Germinal center (tissue), 1 donor: ENCODE measurements around the gene UBE2Q2.
A peak's percentile ranks its signal among the peaks of the same experiment; 100 is the strongest.
"Not testable (repeated sequence)": the region's sequence is repeated elsewhere in the genome, so short reads cannot be mapped to it uniquely, and the experiment has no call there.

Source experiments
- DNase-seq: peaks from one replicate; pipeline ENCODE4 v3.0.0; 2012; ENCODE audit warnings: mixed read lengths, low spot score

Gene UBE2Q2

DNA sequence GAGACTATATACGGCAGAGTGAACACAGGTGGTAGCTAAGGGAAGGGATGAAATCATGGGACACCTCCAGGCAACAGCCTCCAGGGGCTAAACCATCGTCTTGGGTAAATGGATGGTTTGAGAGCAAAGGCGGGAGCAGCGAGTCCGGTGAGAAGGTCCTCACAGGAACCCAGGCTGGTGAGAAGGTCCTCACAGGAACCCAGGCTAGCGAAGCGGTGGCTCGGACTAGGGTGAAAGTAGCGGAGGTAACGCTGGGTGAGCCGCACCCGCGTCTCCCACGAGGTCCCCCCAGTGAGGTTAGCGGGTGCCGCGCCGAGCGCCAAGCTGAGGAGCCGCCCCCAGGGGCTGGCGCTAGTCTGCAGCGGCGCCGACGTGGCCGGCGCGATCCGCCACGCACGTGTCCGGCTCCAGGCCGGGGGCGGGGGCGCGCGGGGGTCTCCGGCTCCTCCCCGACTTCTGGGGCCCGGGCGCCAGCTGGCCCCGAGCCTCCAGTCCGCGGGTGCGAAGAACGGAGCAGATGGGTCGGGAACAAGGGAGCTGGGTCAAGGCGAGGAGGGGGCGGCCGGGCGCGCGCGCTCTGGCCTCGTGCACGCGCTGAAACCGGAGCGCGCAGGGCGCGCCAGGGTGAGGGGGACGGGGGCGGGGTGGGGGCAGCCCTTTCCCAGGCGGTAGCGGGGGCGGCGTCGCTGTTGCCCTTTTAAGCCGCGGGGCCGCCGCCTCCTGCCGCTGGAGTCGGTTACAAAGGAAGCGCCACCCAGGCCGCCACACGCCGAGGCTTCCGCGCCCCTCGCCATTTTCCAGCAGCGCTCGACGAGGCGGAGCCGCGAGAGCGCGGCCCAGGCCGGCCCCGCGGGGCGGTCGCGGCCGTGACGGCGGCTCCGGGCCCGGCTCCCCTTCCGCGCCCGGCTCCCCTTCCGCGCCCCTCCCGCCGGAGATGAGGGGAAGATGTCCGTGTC, at the start of gene UBE2Q2:
UBE2Q2 (plus strand) TSS at position 726 of the 956 bp plus-strand sequence; CDS start at position 946, 220 bp downstream.
- peak; percentile 83 for DNase-seq

DNA sequence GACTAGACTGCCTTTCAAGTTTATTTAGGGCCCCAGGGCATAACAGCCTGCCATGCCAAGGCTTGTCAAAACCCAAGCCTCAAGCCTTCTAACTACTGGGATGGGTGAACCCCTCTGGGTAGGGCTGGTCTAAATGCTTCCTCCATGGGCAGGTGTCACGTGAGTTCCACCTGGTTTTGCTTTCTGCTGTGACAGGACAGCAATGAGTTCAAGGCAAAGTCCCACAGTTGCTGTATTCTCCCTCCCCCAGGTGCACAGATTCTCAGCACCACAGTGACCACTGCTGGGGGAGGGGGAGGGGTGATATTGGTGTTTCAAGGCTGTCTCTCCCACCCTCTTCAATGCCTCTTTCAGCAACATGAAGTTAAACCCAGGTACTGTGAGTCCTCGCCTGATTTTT, 46.9 kb upstream of the UBE2Q2 start:
- DNase-seq, result no peak

DNA sequence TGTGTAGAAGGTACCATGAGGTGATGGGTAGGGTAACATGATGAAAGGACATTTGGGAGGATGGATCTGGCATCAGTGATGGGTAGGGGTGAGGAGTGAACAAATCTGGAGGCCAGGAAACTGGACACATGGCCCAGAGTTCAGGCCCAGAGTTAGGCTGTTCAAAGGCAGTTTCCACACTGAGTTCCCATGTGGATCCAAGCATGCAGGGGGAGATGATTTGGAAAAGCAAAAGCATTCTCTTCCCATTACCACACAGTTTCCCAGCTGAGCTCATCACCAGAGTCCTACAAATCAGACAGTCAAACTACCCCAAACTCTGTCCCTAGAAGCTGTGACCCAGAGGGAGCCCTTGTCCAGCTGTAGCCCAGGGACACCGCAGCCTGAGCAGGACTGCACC, 46.1 kb upstream of the UBE2Q2 start:
- not testable (repeated sequence) for DNase-seq

DNA sequence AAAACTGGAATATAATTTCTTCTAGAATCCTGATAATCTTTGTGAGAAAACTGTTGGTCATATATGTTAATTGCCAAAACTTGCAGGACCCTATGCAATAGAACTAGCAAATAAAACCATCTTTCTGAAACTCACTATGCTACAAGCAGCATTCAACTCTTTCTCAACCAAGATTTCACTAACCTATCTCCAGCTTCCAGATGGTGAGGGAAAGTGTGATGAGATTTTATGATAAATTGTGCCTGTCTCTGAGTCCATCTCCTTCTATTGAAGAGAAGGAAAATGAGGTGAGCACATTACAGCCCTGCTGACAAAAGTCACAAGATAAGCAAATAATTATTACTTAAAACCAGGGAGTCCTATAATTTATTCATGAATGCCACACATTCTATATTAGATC, 44.1 kb upstream of the UBE2Q2 start:
- no peak for DNase-seq

DNA sequence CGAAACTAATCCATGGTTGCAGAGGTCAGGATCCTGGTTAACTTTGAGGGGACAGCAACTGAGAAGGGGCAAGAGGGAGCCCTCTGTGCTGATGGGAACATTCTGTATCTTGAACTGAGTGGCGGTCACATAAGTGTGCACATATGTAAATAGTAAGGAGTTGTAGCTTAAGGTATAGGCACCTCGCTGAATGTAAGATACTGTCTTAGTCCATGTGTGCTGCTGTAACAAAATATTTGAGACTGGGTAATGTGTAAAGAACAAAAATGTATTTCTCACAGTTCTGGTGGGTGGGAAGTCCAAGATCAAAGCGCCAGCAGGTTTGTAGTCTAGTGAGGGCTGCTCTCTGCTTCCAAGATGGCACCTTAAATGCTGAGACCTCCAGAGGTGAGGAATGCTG, 42.8 kb upstream of the UBE2Q2 start:
- not testable (repeated sequence) for DNase-seq

DNA sequence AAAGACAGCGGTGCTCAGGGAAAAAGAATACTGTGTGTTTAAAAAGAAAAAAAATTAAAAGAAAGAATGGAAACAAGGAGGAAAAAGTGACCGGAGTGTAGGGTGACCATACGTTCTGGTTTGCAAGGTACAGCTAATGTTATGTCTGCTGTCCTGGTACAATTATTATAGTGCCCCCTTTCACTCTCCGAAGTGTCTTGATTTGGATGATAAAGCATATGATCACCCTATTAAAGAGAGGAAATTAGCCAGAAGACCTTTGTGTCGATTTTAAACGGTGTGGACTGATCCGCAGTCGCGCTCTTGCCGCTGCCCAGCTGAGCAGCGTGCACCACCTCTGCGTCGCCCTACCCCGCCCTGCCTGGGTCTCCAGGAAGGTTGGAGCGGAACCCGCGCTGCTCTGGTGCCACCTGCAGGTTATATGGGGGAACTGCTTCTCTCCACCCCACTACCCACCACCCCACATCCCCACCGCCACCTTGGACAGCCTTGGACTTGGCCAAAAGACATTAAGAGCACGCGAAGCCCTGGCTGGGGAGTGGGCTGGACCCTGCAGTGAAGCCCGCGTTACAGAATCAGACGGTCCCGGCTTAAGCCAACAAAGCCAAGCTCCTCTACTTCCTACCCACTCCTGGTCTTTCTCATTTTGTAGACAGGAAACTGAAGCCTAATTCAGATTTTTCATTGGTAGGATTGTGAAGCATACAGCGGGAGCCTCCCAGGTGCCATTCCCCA, 41.2 kb upstream of the UBE2Q2 start:
- DNase-seq, result peak; percentile 89

DNA sequence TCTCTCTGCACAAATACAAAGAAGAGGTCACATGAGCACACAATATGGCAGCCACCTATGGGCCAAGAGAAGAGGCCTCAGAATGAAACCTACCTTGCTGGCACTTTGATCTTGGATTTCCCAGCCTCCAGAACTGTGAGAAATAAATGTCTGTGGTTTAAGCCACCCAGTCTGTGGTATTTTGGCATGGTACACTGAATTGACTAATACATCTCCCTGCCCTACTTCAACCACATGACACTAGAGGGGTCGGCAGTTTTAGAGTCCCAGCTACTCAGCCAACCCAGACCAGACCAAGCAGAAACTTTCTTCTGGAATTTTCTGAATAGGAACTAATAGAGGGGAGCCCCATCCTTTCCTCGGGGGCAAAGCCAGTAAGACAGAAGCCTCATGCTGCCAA, 35.8 kb upstream of the UBE2Q2 start:
- DNase-seq, result not testable (repeated sequence)

DNA sequence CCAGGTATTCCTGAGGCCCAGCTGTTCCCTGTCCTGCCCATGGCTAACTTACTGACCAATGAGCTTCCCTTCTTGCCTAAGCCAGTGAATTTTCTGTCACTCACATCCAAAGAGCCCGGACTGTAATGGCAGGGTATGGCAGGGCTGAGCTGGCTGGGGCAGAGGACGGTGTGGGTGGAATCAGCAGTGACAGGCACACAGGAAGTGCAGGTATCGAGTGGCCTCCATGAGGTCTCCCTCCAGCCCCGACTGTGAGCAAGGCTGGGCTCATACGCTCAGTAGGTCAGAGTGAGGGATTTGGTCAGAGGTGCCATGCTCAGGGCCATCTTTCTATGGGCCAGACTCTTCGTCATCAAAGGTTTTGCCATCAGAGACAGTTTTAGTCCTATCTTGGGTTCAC, 35.2 kb upstream of the UBE2Q2 start:
- not testable (repeated sequence) for DNase-seq

DNA sequence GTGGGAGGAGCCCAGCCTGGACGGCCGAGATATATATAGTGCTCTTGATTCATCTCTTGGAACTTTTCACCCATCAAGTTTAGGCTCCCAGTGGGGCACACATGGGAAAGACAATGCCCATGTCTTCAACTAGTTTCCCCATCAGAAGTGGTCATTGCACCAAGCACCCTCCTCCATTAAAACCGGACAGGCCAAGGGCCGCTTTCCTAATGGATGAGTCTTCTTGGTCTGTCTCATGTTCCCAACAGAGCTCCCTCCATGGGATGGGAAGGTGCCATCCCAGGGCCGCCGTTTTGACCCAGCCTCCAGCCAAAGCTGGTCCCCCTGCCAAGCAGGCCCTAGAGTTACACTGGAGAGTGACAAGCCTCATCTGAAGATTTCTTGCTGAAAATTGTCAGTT, 34.7 kb upstream of the UBE2Q2 start:
- no peak for DNase-seq

DNA sequence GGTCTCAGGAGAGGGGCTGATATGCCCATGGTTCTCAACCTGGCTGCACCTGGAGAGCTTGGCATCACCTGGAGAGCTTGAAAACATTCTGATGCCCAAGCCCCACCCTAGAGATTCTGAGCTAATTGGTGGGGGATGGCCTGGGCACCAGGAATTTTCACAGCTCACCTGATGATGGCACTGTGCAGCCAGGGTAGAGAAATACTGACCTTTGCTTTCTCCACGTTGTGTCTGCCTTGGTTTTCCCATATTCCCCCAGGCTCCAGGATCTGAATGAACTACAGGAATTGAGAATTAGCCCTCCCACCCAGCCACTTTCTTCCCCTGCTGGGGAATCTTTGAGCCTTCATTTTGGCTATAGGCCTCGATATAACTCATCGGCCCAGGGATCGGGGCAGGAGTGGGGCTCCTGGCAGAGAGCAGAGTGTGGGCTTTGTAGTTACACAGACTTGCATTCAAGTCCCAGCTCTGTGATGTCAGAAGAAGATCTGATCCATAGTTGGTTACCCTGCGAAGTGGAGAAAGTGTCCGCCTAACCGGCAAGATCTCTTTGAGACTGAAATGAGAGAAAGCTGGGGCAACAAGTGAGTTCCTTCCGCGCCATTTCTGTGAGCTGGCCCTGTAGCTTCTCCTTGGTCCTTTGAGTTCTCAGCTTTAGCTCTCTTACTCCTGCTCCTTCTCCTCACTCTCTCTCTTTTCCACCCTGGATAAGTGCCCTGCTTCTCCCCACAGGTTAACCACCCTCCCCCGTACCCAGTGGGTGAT, 33.1 kb upstream of the UBE2Q2 start:
- no peak for DNase-seq

DNA sequence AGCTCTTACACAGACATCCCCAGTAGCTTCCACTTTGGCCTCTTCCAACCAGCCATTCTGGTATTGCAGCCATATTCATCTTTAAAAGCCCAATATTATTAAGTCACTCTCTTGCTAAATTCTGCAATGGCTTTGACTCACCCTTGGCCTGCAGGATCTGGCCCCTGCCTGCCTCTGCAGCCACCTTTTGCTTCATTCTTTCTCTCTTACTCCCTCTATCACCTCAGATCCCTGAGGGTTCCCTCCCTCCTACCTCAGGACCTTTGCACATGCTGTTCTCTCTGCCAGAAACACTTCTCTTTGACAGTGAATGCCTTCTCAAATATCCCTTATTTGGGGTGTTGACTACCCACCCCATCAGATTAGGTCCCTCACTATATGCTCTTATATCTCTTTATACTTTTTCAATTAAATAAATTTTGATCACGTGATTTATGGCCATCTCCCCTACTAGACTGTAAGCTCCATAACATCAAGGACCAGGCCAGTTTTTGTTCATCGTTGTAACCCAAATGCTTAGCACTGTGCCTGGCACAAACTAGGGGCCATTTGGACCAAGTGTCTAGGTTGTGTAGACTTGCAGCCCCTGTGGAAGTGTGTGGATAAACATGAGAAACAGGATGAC, 32.3 kb upstream of the UBE2Q2 start:
- DNase-seq, result no peak

DNA sequence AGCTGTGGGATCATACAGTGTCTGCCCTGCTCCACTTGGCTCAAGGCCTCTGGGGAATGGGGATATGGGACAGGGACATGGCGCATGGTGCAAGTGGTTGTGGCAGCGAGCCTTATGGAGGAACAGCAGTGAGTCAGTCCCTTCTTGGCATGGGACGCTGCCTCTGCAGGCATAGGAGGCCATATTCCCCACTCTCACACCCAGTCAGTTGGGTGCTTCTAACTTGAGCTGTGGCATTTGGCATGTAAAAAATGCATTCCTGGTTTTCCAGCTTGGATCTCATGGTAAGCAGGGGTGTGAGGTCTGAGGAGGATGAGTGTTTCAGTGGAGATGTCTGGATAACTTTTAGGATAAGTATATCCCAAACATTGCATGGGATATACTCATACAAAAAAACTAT, 31.6 kb upstream of the UBE2Q2 start:
- no peak for DNase-seq

DNA sequence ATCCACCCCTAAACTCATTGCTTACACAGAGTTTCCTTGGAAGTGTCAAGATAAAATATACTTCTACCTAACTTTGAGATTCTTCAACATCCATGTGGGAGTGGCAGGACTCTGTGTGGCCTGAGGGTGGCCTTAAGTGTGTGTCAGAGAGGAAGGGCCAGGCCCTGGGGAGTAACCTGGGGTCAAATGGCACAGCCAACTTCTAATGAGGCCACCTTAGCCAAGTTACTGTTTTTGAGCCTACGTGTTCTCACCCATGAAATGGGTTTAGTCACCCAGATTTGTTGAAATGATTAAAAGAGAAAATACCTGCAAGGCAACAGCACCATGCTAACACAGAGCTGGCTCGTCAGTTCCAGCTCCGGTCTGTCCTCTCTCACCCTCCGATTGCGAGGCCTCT, 28.5 kb upstream of the UBE2Q2 start:
- DNase-seq, result no peak

DNA sequence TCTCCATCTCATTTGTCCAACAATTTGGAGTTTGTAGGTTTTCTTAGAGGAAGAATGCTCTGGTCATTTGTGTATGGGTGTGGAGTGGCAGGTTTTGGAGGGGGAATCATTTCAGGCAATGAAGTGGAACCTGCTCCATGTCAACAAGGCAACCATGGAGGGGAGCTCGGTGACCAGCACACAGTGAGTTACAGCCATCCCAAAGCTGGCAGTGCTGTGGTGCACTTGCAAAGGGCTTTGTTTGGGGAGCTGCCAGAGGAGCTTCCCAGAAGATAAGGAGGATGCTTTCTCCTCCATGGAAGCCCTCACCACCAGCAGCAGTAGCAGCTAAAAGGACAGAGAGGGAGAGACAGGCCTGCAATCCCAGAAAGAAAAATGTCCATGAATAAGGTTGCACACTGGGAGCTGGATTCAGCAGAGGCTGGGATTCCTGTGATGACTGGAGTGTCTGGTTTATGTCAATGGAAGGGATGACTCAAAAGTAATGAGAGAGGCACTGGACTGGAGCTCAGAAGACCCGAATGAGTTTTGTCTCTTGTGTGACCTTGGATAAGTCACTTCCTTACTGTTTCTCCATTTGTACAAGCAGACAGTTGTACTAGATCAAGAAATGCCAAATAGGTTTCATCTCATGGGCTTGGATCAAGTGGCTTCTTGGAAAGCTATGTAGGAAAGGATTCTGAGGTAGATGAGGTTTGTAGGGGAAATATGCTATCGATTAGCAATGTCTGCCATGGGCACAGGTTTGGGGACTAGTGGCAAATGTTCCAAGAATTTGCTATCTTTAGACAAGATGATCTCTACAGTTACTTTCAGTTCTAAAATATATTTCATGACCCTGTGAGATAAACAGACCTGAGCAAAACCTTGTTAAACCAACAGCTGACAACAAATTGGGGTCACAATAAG, 27.2 kb upstream of the UBE2Q2 start:
- no peak for DNase-seq

DNA sequence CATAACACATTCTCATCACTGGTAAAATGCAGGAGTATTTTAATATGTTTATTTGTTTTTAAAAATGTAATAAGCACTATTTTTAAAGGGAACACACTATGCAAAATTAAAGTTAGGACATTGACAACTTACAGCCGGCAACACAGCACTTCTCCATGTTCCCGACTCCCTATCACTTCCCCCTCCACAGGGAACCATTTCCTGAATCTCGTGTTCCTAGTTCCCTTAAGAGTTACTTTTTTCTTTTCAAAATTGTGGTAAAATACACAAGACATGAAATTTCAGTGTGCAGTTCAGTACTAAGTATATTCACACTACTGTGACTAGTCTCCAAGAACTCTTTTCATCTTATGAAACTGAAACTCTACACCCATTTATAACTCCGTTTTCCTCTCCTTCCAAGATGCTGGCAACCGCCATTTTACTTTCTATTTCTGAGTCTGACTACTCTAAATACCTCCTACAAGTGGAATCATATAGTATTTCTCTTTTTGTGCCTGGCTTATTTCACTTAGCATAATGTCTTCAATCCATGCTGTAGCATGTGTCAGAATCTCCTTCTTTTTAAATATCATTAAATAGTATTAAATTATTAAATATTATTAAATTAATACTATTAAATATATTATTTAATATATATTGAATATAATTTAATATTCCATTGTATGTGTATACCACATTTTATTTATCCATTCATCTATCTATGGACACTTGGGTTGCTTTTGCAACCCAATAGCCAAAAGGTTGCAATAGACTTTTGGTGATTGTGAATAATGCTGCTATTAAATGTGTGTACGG, 25.9 kb upstream of the UBE2Q2 start:
- no peak for DNase-seq

DNA sequence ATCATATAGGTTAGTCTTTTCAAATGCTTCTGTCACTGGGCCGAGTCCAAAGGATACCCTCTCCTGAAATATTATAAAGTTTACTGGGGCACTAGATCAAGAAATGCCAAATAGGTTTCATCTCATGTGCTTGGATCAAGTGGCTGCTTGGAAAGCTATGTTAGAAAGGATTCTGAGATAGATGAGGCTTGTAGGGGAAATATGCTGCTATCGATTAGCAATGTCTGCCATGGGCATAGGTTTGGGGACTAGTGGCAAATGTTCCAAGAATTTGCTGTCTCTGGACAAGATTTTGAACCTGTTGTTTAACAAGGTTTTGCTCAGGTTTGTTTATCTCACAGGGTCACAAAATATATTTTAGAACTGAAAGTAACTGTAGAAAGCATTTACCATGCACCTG, 23.0 kb upstream of the UBE2Q2 start:
- DNase-seq, result no peak

DNA sequence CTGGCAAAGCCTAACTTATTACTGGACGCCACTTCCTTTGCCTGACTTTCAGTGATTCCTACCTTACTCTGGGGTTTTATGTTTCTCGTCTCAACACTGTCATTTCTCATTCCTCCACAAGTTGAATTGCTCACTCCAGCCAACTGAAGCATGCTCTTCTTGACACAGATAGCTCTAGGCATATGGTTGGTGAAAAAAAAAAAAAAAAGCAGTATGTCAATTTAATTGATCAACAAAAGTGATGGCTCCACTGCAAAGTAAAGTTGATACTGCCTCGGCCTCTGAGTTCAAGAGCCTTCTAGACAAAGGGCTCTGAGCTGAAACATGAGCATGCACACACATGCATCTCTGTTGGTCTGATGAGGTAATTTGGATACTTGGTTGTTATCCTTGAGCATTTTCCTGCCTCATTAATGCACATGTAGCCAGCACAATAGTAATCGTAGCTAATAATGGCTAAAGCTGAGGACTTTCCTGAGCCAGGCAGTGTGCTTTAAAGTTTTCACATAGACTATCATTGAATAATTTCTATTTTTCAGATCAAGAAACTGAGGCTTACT, 21.4 kb upstream of the UBE2Q2 start:
- no peak for DNase-seq

DNA sequence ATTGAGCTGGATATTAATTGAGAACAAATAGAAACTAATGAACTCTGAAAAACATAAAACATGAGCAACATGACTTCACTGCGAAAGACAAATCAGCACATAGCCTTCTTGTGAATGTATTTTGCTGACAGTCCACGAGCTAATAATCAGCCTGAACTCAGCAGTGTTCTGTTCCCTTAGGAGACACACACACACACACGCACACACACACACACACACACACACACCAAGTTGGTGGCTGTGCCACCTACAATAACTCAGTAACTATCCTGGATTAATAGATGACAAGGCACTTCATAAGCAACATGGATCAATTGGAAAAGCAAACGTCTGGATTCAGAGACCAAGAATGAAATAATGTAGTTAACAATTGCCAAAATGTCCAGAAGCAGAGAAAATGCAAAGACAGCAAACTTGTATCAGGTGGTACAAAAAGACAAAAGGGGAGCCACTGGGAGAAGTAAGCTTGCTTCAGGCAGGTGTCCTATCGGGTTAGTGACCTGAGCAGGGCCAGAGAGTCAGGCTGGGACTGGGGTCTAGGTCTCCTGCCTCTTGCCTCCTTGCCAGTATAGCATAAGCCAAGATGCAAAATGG, 20.5 kb upstream of the UBE2Q2 start:
- DNase-seq, result no peak

DNA sequence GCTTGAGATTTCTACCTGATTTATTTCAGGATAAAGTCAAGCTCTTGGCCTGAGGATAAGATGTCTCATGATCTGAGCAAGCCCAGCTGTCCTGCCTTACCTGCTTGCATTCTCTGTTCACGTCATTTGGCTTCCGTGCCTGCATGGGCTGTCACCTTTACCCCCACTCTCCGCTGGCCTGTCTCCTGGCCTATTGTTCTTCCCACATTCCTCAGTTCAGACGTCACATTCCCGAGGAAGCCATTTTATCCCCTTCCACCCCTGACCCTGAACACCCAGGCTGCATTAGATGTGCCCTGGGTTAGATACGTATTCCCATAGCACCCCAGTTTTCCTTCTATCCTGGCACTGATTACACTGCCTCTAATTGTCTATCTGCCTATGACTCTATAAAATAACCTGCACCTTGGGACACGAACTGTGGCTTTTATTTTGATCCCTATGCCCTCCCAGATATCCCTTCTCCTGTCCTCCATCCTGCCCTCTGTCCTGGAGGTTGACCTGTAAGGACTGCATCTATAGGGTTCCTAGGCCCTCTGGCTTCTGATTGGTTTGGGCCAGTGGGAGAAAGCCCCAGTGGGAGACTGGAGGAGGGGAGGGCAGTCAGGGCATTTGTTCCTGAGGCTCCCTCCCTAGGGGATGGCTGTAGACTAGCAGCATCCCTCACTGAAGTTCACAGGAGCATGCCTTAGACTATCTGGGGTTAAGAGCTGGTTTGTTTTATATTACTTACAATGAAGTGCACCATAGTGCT, 19.2 kb upstream of the UBE2Q2 start:
- no peak for DNase-seq
